Measurements from ENCODE around the gene MTA3.

The MTA3 gene

GRCh38 chr2:42742740-42743658, 174.6 kb downstream of the MTA3 start:
- DNase-seq, result no peak

GRCh38 chr2:42743659-42743990, 175.2 kb downstream of the MTA3 start:
- DNase-seq, result no peak

- DNase-seq, result no peak
Observed at GRCh38 chr2:42744545-42745082, 176.2 kb downstream of the MTA3 start.

- no peak for DNase-seq
Observed at GRCh38 chr2:42747422-42747821, 179.0 kb downstream of the MTA3 start.

GRCh38 chr2:42748840-42749239, 180.4 kb downstream of the MTA3 start:
- DNase-seq, result no peak

GRCh38 chr2:42752314-42752713, 183.9 kb downstream of the MTA3 start:
- peak; percentile 29 to 57 for DNase-seq

GRCh38 chr2:42752816-42753813, 184.7 kb downstream of the MTA3 start:
- DNase-seq, result no peak

GRCh38 chr2:42754021-42754775, 185.8 kb downstream of the MTA3 start:
- peak in 1 of 2 donors; percentile 18 for DNase-seq

- no peak for DNase-seq
Observed at GRCh38 chr2:42754776-42755140, 186.3 kb downstream of the MTA3 start.

- DNase-seq, result no peak
Observed at GRCh38 chr2:42755191-42755880, 186.9 kb downstream of the MTA3 start.

- no peak for DNase-seq
Observed at GRCh38 chr2:42756150-42756775, 187.8 kb downstream of the MTA3 start.

GRCh38 chr2:42756966-42757513, 188.6 kb downstream of the MTA3 start:
- no peak for DNase-seq

- DNase-seq, result no peak
Observed at GRCh38 chr2:42757981-42758740, 189.7 kb downstream of the MTA3 start.

GRCh38 chr2:42758751-42759150, 190.3 kb downstream of the MTA3 start:
- DNase-seq, result no peak

- DNase-seq, result no peak
Observed at GRCh38 chr2:42761554-42761953, 193.1 kb downstream of the MTA3 start.

GRCh38 chr2:42762155-42762554, 193.7 kb downstream of the MTA3 start:
- no peak for DNase-seq

- DNase-seq, result no peak
Observed at GRCh38 chr2:42762823-42763804, 194.7 kb downstream of the MTA3 start.

- peak in 1 of 2 donors; percentile 10 for DNase-seq
Observed at GRCh38 chr2:42764096-42764495, 195.7 kb downstream of the MTA3 start, which contains the start of gene OXER1. Gene OXER1, minus strand, starts transcription at chr2:42764135. Its CDS starts 73 bp downstream, at chr2:42764062.

GRCh38 chr2:42764901-42765300, 196.5 kb downstream of the MTA3 start:
- no peak for DNase-seq
